ENCODE measurements around the gene CGB2. TPM values are rescaled to one million over a fixed set of nuclear protein-coding genes. Genes with fewer than 3 reads are reported as not detected.
A peak's percentile ranks its signal among the peaks of the same experiment; 100 is the strongest.
"Not testable (repeated sequence)": the region's sequence is repeated elsewhere in the genome, so short reads cannot be mapped to it uniquely, and the experiment has no call there.

Gene CGB2
- total RNA-seq, 2 experiments from 2014 or later, result not detected

DNA sequence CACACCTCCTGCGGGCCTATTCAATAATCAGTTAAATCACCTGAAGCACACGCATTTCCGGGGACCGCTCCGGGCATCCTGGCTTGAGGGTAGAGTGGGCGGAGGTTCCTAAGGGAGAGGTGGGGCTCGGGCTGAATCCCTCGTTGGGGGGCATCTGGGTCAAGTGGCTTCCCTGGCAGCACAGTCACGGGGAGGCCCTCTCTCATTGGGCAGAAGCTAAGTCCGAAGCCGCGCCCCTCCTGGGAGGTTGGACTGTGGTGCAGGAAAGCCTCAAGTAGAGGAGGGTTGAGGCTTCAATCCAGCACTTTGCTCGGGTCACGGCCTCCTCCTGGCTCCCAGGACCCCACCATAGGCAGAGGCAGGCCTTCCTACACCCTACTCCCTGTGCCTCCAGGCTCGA, 11.9 kb downstream of the CGB2 start, which contains the start of gene CGB5:
Gene CGB5, plus strand, starts transcription at position 301 of the 400 bp plus-strand sequence. CDS start 362 bp downstream, outside the sequence.
- CTCF ChIA-PET; H3K4me1 Mint-ChIP-seq (ENCODE audit: low read depth); H3K27ac Mint-ChIP-seq; H3K36me3 Mint-ChIP-seq (ENCODE audit: low read depth); intact Hi-C loops (cut with micrococcal nuclease); H3K9me3 Mint-ChIP-seq; H3K4me3 Mint-ChIP-seq; H3K27me3 Mint-ChIP-seq (ENCODE audit: low read depth); DNase-seq: not testable (repeated sequence)

DNA sequence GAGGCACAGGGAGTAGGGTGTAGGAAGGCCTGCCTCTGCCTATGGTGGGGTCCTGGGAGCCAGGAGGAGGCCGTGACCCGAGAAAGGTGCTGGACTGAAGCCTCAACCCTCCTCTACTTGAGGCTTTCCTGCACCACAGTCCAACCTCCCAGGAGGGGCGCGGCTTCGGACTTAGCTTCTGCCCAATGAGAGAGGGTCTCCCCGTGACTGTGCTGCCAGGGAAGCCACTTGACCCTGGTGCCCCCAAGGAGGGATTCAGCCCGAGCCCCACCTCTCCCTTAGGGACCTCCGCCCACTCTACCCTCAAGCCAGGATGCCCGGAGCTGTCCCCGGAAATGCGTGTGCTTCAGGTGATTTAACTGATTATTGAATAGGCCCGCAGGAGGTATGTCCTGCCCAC, 17.3 kb downstream of the CGB2 start, which contains the start of gene CGB8:
Gene CGB8, minus strand, starts transcription at position 101 of the 400 bp plus-strand sequence. CDS start 372 bp downstream, outside the sequence.
- H3K4me3 Mint-ChIP-seq; intact Hi-C loops (cut with micrococcal nuclease); H3K36me3 Mint-ChIP-seq (ENCODE audit: low read depth); CTCF ChIA-PET; H3K4me1 Mint-ChIP-seq (ENCODE audit: low read depth); H3K27ac Mint-ChIP-seq; DNase-seq; H3K27me3 Mint-ChIP-seq (ENCODE audit: low read depth); H3K9me3 Mint-ChIP-seq: not testable (repeated sequence)

- intact Hi-C loops (cut with micrococcal nuclease); H3K4me1 Mint-ChIP-seq (ENCODE audit: low read depth); H3K36me3 Mint-ChIP-seq (ENCODE audit: low read depth); CTCF ChIA-PET; DNase-seq; H3K4me3 Mint-ChIP-seq; H3K27ac Mint-ChIP-seq; H3K27me3 Mint-ChIP-seq (ENCODE audit: low read depth); H3K9me3 Mint-ChIP-seq: not testable (repeated sequence)
Measured at GRCh38 chr19:49049834-49050233, 18.1 kb downstream of the CGB2 start.

DNA sequence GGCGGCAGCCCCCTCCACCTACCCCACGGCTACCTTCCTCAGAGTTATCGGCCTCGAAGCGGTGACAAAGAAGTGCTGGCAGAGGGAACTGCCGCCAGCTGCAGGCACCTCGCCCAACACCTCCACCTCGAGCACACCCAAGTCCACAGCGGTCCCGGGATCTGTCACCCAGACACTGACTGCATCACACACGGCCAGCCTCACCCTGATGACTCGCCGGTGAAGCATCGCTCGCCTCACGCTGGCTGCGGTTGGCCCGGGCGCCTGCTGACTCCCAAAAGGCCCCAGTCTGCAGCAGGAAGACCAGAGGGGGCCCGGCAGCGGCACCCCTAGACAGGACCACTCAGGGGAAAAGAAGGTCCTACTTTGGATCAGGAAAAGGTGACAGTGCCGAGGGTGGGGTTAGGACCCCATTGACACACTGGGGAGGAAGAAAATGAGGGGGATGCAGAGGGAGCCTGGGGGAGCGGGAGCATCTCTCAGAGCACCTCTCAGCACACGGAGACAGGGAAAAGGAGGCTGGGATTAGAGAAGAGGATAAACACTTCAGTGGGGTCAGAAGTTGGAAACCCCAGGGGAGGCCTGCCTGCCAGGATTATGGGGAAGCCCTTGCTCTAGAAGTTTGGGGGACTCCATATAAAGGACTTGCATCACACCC, 18.8 kb downstream of the CGB2 start:
- H3K27ac Mint-ChIP-seq; H3K4me1 Mint-ChIP-seq (ENCODE audit: low read depth); H3K9me3 Mint-ChIP-seq; H3K4me3 Mint-ChIP-seq; H3K36me3 Mint-ChIP-seq (ENCODE audit: low read depth); DNase-seq; intact Hi-C loops (cut with micrococcal nuclease); CTCF ChIA-PET; H3K27me3 Mint-ChIP-seq (ENCODE audit: low read depth): not testable (repeated sequence)

GRCh38 chr19:49056101-49056901, 24.6 kb downstream of the CGB2 start:
- Mint-ChIP-seq H3K4me1 (ENCODE audit: low read depth) (peaks cover 22% of the 10 kb centered on the region), H3K4me3 (peak overlapping the region; percentile 71), H3K27me3 (ENCODE audit: low read depth) (peaks cover 40% of the 10 kb centered on the region), H3K36me3 (ENCODE audit: low read depth) (no peaks in the 10 kb centered on the region), H3K27ac (no peak overlapping the region), H3K9me3 (no peaks in the 10 kb centered on the region)
- peak; percentile 67 for DNase-seq
- CTCF ChIA-PET, result interaction anchor here (0.7 to 0.9 kb wide), 3 partner anchors 50 to 262 kb away, joined by 3 read pairs; no protein-coding TSS in a partner anchor
- intact Hi-C loops (cut with micrococcal nuclease), result loop anchor here (5.0 kb wide), 1 partner anchor 91 kb away; no protein-coding TSS in a partner anchor

- H3K9me3 Mint-ChIP-seq; H3K27ac Mint-ChIP-seq; DNase-seq; H3K36me3 Mint-ChIP-seq (ENCODE audit: low read depth): not testable (repeated sequence)
- peaks cover 22% of the 10 kb centered on the region for H3K4me1 Mint-ChIP-seq (ENCODE audit: low read depth)
- intact Hi-C loops (cut with micrococcal nuclease), result loop anchor here (5.0 kb wide), 1 partner anchor 90 kb away; no protein-coding TSS in a partner anchor
- peaks cover 40% of the 10 kb centered on the region for H3K27me3 Mint-ChIP-seq (ENCODE audit: low read depth)
- CTCF ChIA-PET, result interaction anchor here (0.6 to 1.7 kb wide), 6 partner anchors 18 to 329 kb away, joined by 3 to 5 read pairs (median 4); partner anchors contain the start of genes GYS1 and RUVBL2
- peak overlapping the region; percentile 71 for H3K4me3 Mint-ChIP-seq
Measured at GRCh38 chr19:49056902-49057596, 25.4 kb downstream of the CGB2 start.

DNA sequence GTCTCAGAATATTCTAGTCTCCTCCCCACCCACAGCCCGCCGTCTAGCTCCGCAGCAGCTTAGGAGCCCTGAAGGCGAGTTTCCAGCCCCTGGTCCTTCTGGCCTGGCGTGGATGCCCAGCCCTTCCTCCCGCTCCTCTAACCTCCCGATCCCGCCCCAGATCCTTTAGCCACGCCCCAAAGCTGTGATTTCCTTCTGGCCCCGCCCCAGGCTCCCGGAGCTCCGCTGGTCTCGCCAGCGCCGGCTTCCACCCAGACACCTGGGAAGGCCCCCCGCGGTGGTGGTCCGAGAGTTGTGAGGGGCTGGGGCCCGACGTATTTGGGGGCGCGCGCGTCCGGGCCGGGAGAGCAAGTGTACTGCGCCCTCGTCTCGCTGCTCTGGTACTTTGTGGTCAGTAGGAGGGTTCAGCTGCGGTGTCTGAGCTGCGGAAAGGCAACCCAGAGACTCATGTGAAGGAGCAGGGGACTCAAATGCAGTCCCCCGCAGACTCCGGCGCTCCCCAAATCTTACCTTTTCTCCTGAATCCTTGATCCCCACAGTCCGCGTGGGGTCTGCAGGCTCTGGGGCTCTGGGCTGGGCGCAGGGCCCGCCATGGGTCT, 26.0 kb downstream of the CGB2 start, which contains the start of gene CGB7:
Gene CGB7, minus strand, starts transcription at position 114 of the 599 bp plus-strand sequence. CDS start 2,374 bp downstream, outside the sequence.
- Mint-ChIP-seq H3K27ac (no peak within 1 kb of the TSS), H3K36me3 (ENCODE audit: low read depth) (no peaks in the 10 kb centered on the region), H3K4me1 (ENCODE audit: low read depth) (peaks cover 22% of the 10 kb centered on the region), H3K27me3 (ENCODE audit: low read depth) (peaks cover 40% of the 10 kb centered on the region), H3K4me3 (peak within 1 kb of the TSS; percentile 71), H3K9me3 (no peaks in the 10 kb centered on the region)
- intact Hi-C loops (cut with micrococcal nuclease), result loop anchor here (5.0 kb wide), 1 partner anchor 90 kb away; no protein-coding TSS in a partner anchor
- peak; percentile 52 for DNase-seq
- CTCF ChIA-PET, result interaction anchor here (0.6 to 1.7 kb wide), 5 partner anchors 17 to 328 kb away, joined by 3 to 5 read pairs (median 5); partner anchors contain the start of genes GYS1 and RUVBL2

DNA sequence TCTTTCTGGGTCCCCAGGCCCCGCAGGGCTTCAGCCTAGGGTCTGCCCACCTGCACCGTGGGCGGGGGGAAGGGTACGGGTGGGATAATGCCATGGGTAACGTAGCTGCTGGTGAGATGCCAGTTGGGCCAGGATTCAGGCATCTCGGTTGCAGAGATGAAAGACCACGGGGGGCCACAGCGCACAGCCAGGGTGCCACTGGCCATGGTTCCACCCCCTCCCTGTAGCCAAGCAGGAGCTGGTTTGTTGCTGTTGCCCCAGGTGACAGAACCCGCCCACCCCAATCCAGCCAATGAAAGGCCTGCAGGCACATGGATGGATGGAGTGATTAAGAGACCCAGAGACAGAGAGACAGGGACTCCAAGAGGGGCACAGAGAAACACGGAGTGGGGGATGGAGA, 26.9 kb downstream of the CGB2 start:
- no peak overlapping the region for H3K4me3 Mint-ChIP-seq
- no peaks in the 10 kb centered on the region for H3K9me3 Mint-ChIP-seq
- H3K4me1 Mint-ChIP-seq (ENCODE audit: low read depth), result peaks cover 22% of the 10 kb centered on the region
- CTCF ChIA-PET, result interaction anchor here (1.0 to 1.7 kb wide), 4 partner anchors 16 to 226 kb away, joined by 3 to 5 read pairs (median 4); partner anchors contain the start of genes GYS1 and RUVBL2
- peaks cover 44% of the 10 kb centered on the region for H3K27me3 Mint-ChIP-seq (ENCODE audit: low read depth)
- DNase-seq, result peak; percentile 40
- no peak overlapping the region for H3K27ac Mint-ChIP-seq
- intact Hi-C loops (cut with micrococcal nuclease), result loop anchor here (5.0 kb wide), 1 partner anchor 89 kb away; no protein-coding TSS in a partner anchor
- no peaks in the 10 kb centered on the region for H3K36me3 Mint-ChIP-seq (ENCODE audit: low read depth)

DNA sequence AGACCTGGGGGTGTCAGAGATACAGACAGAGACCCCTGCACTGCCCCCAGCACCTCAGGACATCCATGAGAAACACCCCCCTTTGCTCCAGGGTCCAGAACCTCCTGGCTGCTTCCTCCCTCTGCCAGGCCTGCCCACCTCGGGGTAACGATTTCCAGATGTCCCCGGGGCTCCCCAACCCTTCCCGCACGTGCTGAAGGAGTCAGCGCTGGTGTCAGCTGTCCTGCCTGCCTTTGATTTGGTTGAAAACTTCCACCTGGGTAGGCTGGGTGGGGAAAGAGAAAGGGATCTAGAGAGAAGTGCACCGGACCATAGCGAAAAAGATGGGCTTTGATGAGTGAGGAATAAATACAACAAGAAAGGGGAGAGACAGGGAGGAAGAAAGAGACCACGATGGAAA, 27.4 kb downstream of the CGB2 start:
- intact Hi-C loops (cut with micrococcal nuclease), result loop anchor here (5.0 kb wide), 1 partner anchor 88 kb away; no protein-coding TSS in a partner anchor
- CTCF ChIA-PET, result interaction anchor here (0.5 to 1.0 kb wide), 2 partner anchors 65 to 213 kb away, joined by 3 to 5 read pairs; partner anchors contain the start of gene RUVBL2
- H3K27ac Mint-ChIP-seq, result no peak overlapping the region

DNA sequence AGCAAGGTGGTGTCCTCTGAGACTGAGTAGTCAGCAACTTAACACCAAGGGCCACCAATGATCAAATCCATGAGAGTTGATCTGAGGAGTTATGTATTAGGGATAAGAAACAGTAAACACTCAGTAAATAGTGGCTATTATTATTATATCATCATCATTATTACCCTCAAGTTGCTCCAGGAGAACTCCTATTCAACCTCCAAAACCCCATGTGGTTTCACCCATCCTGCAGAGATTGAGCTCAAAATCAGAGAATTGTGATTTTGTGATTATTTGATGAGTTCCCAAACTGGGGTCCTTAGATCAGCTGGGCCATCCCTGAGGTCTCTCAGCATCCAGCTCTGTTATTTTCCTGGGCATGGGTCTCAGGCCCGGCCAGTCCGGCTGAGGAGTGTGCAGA, 29.3 kb downstream of the CGB2 start:
- H3K27me3 Mint-ChIP-seq (ENCODE audit: low read depth), result peaks cover 61% of the 10 kb centered on the region

More for the DNA sequence above, 27.4 kb downstream of the CGB2 start:
- H3K27me3 Mint-ChIP-seq (ENCODE audit: low read depth), result peaks cover 48% of the 10 kb centered on the region
- no peak overlapping the region for H3K4me3 Mint-ChIP-seq
- H3K9me3 Mint-ChIP-seq, result no peaks in the 10 kb centered on the region
- H3K4me1 Mint-ChIP-seq (ENCODE audit: low read depth), result peaks cover 22% of the 10 kb centered on the region
- H3K36me3 Mint-ChIP-seq (ENCODE audit: low read depth), result no peaks in the 10 kb centered on the region
- no peak for DNase-seq

DNA sequence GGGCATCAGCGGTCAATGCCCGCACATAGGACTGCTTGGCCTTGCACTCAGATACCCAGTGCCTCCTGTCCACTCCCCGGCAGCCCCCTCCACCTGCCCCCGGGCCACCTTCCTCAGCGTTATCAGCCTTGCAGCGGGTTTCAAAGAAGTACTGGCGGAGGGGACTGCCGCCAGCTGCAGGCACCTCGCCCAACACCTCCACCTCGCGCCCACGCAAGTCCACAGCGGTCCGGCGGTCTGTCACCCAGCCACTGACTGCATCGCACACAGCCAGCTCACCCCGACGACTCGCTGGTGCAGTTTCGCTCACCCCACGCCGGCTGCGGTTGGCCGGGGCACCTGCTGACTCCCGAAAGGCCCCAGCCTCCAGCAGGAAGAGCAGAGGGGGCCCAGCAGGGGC, 29.8 kb downstream of the CGB2 start:
- Mint-ChIP-seq H3K36me3 (ENCODE audit: low read depth) (no peaks in the 10 kb centered on the region), H3K4me3 (no peak overlapping the region), H3K9me3 (no peaks in the 10 kb centered on the region), H3K27me3 (ENCODE audit: low read depth) (peaks cover 62% of the 10 kb centered on the region), H3K4me1 (ENCODE audit: low read depth) (peaks cover 19% of the 10 kb centered on the region), H3K27ac (no peak overlapping the region)
- intact Hi-C loops (cut with micrococcal nuclease), result no loop called here
- no peak for DNase-seq
- CTCF ChIA-PET, result no interaction called here

More for the DNA sequence above, 29.3 kb downstream of the CGB2 start:
- Mint-ChIP-seq H3K27ac (no peak overlapping the region), H3K4me1 (ENCODE audit: low read depth) (peaks cover 23% of the 10 kb centered on the region), H3K9me3 (no peaks in the 10 kb centered on the region), H3K36me3 (ENCODE audit: low read depth) (no peaks in the 10 kb centered on the region), H3K4me3 (no peak overlapping the region)
- intact Hi-C loops (cut with micrococcal nuclease), result no loop called here
- DNase-seq, result no peak
- CTCF ChIA-PET, result no interaction called here

Data from activated naive CD4-positive, alpha-beta T cell treated with anti-CD3 and anti-CD28 coated beads for 36 hours (primary cell).